ENCODE results near the gene GCNT4.

The GCNT4 gene

DNA sequence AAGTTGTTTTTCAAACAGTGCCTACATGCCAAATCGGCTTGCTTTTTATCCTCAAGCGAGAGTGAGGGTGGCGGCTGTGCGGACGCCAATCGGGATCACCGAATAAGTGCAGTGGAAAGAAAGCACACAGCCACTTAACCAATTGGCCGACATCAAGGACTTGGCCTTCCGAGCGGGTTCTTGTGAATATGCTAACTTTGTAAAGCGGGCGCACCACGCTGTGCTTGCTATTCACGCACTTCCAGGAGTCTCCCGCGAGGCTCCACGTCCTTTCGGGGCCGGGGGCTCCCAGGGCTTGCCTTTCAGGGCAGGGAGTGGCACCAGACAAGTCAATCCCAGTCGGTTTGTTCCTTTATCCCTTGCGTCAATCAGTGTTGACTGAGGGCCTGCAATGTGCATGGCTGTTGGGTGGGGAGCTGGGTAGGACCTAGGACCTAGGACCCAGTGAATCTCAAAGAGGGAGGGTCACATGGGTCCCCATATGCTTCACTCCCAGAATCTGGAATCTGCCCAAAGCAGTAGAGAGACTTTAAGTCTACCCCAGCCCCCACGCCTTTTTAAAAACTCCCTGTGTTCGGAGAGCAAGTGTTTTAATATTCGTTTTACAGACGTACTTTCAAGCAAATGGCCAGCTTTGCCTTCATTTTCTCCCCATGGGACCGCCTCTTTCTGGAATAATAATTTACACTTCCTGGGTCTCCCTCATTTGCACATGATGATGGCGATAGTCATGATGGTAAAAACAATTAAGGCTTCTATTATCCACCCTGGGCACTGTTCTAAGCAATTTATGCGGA, 2.0 kb upstream of the GCNT4 start:
- no peaks in the 10 kb centered on the region for H3K9me3 ChIP-seq (ENCODE audit: low read length)
- no peak overlapping the region for H3K4me3 ChIP-seq (ENCODE audit: low read depth, low read length, poor library complexity, severe bottlenecking)
- H3K27me3 ChIP-seq (ENCODE audit: insufficient read depth, low read length): no peaks in the 10 kb centered on the region

DNA sequence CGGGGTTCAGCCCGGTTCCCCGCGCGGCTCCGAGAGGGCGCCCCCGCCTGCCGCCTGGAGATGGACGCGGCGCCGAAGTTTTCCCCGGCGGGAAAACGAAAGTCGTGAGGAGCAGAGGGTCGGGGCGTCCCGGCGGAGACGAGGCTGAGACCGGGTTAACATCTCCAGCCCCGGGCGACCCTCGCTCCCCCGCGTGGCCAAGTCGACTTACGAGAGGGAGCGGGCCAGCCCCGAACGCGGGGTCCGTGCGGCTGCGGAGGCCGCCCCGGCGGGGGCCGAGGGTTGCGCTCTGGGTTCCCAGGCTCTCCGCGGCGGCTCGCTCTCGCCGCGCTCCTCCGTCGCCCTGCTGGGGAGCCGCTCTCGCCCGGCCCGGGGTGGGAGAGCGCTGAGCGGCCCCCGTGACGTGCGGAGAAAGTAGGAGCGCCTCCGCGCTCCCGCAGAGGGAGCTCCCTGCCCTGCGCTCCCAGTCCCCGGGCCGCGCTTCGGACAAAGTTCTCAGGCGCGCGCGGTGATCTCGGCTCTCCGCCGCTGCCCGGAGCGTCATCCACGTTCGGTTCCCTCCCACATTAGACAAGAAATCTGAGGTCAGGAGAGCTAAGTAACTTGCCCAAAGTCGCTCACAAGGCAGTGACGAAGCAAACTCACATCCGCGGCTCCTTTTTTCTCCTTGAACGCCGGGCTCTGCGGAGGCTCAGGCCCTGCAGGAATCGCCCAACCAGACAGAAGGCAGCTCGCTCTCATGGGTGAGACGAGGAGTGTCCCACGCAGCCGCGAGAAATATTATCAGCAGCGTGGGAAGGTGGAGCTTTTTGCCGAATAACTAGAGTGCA, 1.2 kb upstream of the GCNT4 start:
- Histone ChIP-seq H4K20me1 (ENCODE audit: insufficient read depth, low read length) (no peaks in the 10 kb centered on the region), H3K4me1 (ENCODE audit: insufficient read depth, low read length, severe bottlenecking) (no peaks in the 10 kb centered on the region), H3K79me2 (ENCODE audit: insufficient read depth, low read length) (no peaks in the 10 kb centered on the region), H3K9ac (ENCODE audit: low read length) (no peak overlapping the region), H3K36me3 (ENCODE audit: insufficient read depth, low read length) (no peaks in the 10 kb centered on the region), H3K4me3 (ENCODE audit: low read depth, low read length, poor library complexity, severe bottlenecking) (no peak overlapping the region), H2AFZ (ENCODE audit: low read length) (no peak overlapping the region), H3K27me3 (ENCODE audit: insufficient read depth, low read length) (no peaks in the 10 kb centered on the region), H3K4me2 (ENCODE audit: low read length) (no peak overlapping the region), H3K9me2 (ENCODE audit: low read depth, low read length) (no peaks in the 10 kb centered on the region), H3F3A (ENCODE audit: insufficient read depth, low read length) (no peaks in the 10 kb centered on the region), H3K9me3 (ENCODE audit: low read length) (no peaks in the 10 kb centered on the region), H3K27ac (ENCODE audit: low read depth, low read length, poor library complexity, severe bottlenecking) (no peak overlapping the region)
- TF ChIP-seq, protein P1, sequence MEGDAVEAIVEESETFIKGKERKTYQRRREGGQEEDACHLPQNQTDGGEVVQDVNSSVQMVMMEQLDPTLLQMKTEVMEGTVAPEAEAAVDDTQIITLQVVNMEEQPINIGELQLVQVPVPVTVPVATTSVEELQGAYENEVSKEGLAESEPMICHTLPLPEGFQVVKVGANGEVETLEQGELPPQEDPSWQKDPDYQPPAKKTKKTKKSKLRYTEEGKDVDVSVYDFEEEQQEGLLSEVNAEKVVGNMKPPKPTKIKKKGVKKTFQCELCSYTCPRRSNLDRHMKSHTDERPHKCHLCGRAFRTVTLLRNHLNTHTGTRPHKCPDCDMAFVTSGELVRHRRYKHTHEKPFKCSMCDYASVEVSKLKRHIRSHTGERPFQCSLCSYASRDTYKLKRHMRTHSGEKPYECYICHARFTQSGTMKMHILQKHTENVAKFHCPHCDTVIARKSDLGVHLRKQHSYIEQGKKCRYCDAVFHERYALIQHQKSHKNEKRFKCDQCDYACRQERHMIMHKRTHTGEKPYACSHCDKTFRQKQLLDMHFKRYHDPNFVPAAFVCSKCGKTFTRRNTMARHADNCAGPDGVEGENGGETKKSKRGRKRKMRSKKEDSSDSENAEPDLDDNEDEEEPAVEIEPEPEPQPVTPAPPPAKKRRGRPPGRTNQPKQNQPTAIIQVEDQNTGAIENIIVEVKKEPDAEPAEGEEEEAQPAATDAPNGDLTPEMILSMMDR (IDR thresholded peaks at IDR 0.05; ENCODE audit: low read length): no peak
- TF ChIP-seq EZH2 (IDR thresholded peaks at IDR 0.05; ENCODE audit: borderline replicate concordance, low read length): no peak

More for the DNA sequence above, 2.0 kb upstream of the GCNT4 start:
- H3K36me3 ChIP-seq (ENCODE audit: insufficient read depth, low read length): no peaks in the 10 kb centered on the region
- H3F3A ChIP-seq (ENCODE audit: insufficient read depth, low read length): no peaks in the 10 kb centered on the region
- H3K79me2 ChIP-seq (ENCODE audit: insufficient read depth, low read length): no peaks in the 10 kb centered on the region
- H3K27ac ChIP-seq (ENCODE audit: low read depth, low read length, poor library complexity, severe bottlenecking): no peak overlapping the region
- no peak overlapping the region for H3K4me2 ChIP-seq (ENCODE audit: low read length)
- no peak overlapping the region for H3K9ac ChIP-seq (ENCODE audit: low read length)
- H2AFZ ChIP-seq (ENCODE audit: low read length): no peak overlapping the region
- H3K9me2 ChIP-seq (ENCODE audit: low read depth, low read length): no peaks in the 10 kb centered on the region
- H4K20me1 ChIP-seq (ENCODE audit: insufficient read depth, low read length): no peaks in the 10 kb centered on the region
- TF ChIP-seq, protein P1 (IDR thresholded peaks at IDR 0.05; ENCODE audit: low read length): no peak
- no peak for TF ChIP-seq EZH2 (IDR thresholded peaks at IDR 0.05; ENCODE audit: borderline replicate concordance, low read length)
- H3K4me1 ChIP-seq (ENCODE audit: insufficient read depth, low read length, severe bottlenecking): no peaks in the 10 kb centered on the region

DNA sequence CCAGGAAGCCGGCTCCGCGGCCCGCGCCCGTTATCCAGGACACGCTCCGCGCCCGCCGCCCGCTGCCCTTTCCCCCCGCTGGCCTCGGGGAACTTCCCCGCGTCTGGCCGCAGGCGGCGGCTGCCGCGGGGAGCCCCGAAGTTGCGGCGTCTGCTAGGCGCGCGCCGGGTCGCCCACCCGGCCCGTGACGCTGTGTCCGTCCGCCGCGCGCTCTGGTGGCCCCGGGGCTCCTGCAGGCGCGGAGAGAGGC, 621 bp upstream of the GCNT4 start:
- Histone ChIP-seq H3K27ac (ENCODE audit: low read depth, low read length, poor library complexity, severe bottlenecking) (no peak overlapping the region), H3K79me2 (ENCODE audit: insufficient read depth, low read length) (no peaks in the 10 kb centered on the region), H3K9me2 (ENCODE audit: low read depth, low read length) (no peaks in the 10 kb centered on the region), H3K9ac (ENCODE audit: low read length) (no peak overlapping the region), H3K4me2 (ENCODE audit: low read length) (no peak overlapping the region), H3K27me3 (ENCODE audit: insufficient read depth, low read length) (no peaks in the 10 kb centered on the region), H3K4me1 (ENCODE audit: insufficient read depth, low read length, severe bottlenecking) (no peaks in the 10 kb centered on the region), H3K9me3 (ENCODE audit: low read length) (no peaks in the 10 kb centered on the region), H3K4me3 (ENCODE audit: low read depth, low read length, poor library complexity, severe bottlenecking) (no peak overlapping the region), H3F3A (ENCODE audit: insufficient read depth, low read length) (no peaks in the 10 kb centered on the region), H3K36me3 (ENCODE audit: insufficient read depth, low read length) (no peaks in the 10 kb centered on the region), H2AFZ (ENCODE audit: low read length) (no peak overlapping the region), H4K20me1 (ENCODE audit: insufficient read depth, low read length) (no peaks in the 10 kb centered on the region)
- no peak for TF ChIP-seq EZH2 (IDR thresholded peaks at IDR 0.05; ENCODE audit: borderline replicate concordance, low read length)
- TF ChIP-seq, protein P1 (IDR thresholded peaks at IDR 0.05; ENCODE audit: low read length): no peak

All from OCI-LY1 (cell line).